Right renal cortex interstitium (tissue), 3 donors: ENCODE data around the gene SPOPL. TPM values are rescaled to one million over a fixed set of nuclear protein-coding genes. Genes with fewer than 3 reads are reported as not detected.
"Not testable (repeated sequence)": the region's sequence is repeated elsewhere in the genome, so short reads cannot be mapped to it uniquely, and the experiment has no call there.

ENCODE experiments used
- DNase-seq, 3 donors: peaks; one replicate each; pipeline ENCODE4 v3.0.0-alpha.2; 2013; ENCODE audit warnings: low read depth in 3 of 3, low spot score in 2 of 3
- polyA plus RNA-seq, 3 donors: library from polyadenylated mRNA; unstranded; fragments of 120-200 nt; gene quantifications; one replicate each; pipeline ENCODE4 v1.2.1, GENCODE V29; 2013; ENCODE audit not compliant: insufficient read length in 3 of 3

SPOPL gene
- polyA plus RNA-seq, 3 donors: 28.0 to 29.9 (median 29.0) TPM

GRCh38 chr2:138522556-138522955 is 21.0 kb downstream of the SPOPL start:
- DNase-seq: no peak

DNA sequence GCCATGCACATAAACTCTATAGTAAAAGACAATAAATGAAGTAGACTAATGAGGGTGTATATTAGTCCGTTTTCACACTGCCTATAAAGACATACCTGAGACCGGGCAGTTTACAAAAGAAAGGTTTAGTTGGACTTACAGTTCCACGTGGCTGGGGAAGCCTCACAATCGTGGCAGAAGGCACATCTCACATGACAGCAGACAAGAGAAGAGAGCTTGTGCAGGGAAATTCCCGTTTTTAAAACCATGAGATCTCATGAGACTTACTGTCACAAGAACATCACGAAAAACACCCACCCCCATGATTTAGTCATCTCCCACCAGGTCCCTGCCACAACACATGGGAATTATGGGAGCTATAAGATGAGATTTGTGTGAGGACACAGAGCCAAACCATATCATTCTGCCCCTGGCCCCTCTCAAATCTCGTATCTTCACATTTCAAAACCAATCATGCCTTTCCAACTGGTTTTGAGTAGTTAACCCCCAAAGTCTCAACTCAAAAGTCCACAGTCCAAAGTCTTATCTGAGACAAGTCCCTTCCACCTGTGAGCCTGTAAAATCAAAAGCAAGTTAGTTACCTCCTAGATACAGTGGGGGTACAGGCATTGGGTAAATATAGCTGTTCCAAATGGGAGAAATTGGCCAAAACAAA is 21.6 kb downstream of the SPOPL start:
- not testable (repeated sequence) for DNase-seq

- not testable (repeated sequence) for DNase-seq
Observed at GRCh38 chr2:138523673-138524042, 22.1 kb downstream of the SPOPL start.

GRCh38 chr2:138524353-138524752 is 22.8 kb downstream of the SPOPL start:
- not testable (repeated sequence) for DNase-seq

- DNase-seq: no peak
Observed at GRCh38 chr2:138531913-138532312, 30.3 kb downstream of the SPOPL start.

- DNase-seq: no peak
Observed at GRCh38 chr2:138534791-138535190, 33.2 kb downstream of the SPOPL start.

DNA sequence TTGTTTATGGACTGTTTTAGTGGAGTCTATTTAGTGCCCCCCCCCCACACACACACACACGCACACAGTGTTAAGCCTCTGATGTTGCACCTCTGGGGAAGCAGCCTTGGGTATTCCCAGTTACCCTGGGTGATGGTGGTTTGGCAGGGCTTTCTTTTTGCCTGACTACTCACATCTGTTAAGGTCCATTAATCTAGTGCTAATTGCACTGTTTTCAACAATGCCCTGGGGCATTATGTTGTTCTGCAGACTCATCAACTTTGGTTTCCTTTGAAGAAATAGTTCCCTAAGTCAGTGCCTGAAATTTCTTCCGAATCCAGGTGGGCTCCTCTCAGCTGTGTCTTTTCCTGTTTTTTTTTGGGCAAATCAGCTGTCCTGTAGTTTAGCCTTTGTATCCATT is 34.7 kb downstream of the SPOPL start:
- DNase-seq: no peak

GRCh38 chr2:138536740-138537139 is 35.2 kb downstream of the SPOPL start:
- DNase-seq: no peak

- no peak for DNase-seq
Observed at GRCh38 chr2:138537170-138537915, 35.8 kb downstream of the SPOPL start.

DNA sequence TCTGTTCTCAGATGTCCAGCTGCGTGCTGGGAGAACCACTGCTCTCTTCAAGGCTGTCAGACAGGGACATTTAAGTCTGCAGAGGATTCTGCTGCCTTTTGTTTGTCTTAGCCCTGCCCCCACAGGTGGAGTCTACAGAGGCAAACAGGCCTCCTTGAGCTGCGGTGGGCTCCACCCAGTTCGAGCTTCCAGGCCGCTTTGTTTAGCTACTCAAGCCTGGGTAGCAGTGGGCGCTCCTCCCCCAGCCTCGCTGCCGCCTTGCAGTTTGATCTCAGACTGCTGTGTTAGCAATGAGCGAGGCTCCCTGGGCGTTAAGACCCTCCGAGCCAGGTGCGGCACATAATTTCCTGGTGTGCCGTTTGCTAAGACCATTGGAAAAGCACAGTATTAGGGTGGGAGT is 42.6 kb downstream of the SPOPL start:
- not testable (repeated sequence) for DNase-seq

- no peak for DNase-seq
Observed at GRCh38 chr2:138548796-138549195, 47.2 kb downstream of the SPOPL start.

GRCh38 chr2:138550172-138550571 is 48.6 kb downstream of the SPOPL start:
- DNase-seq: no peak

GRCh38 chr2:138550670-138551287 is 49.2 kb downstream of the SPOPL start:
- no peak for DNase-seq

DNA sequence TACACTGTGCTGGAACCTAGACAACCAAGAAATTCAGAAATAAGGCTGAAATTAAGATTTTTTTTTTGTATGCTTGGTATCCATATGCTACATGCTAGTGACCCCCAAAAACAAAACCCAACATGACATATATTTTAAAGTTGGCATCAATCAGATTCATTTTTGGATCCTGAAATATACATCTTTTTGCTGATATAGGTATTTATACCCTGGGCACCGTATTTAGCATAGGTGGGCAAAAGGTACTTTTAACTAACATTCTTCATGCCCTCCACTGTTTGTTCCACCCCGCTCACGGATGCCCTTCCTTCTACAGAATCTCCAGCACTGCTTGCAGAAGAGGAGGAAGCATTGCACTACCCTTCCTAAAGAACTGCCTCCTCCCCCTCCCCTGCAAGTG is 52.6 kb downstream of the SPOPL start:
- DNase-seq: no peak

DNA sequence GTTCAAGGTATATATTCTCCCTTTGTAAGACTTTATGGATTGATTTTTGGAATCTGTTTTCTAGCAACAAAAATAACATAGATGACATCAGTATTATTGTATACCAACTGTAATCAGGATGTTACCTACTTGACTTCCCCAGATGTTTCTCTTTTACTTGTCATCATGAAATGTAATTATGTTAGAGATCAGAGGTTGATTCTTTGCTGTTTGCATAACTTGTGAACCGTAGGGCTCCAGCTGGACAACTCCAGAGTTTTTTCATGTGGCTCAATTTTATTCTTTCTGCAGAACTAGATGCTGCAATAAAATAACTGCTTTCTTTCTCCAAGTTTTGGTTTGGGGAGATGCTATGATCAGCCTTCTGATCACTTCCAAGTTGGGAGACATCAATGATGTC is 58.1 kb downstream of the SPOPL start:
- DNase-seq: no peak

- DNase-seq: no peak
Observed at GRCh38 chr2:138564586-138565229, 63.1 kb downstream of the SPOPL start.

- no peak for DNase-seq
Observed at GRCh38 chr2:138565230-138565598, 63.6 kb downstream of the SPOPL start.

DNA sequence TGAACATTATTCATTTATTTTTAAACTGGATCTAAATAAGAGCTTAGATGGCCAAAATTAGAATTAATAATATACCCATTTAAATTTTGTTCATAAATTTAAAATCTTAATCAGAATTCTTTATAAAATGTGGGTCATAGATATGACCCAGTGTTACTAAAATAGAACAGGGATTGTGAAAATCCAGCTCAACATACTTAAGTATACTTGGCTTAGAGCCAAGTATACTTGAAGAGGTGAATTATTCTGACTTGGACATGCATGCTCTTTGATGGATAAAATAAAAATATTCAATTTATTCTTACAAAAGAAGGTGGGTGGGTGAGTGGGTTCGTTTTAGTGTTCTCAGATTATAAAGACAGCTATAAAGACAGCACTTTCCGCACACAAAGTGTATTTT is 70.7 kb downstream of the SPOPL start:
- DNase-seq: no peak

DNA sequence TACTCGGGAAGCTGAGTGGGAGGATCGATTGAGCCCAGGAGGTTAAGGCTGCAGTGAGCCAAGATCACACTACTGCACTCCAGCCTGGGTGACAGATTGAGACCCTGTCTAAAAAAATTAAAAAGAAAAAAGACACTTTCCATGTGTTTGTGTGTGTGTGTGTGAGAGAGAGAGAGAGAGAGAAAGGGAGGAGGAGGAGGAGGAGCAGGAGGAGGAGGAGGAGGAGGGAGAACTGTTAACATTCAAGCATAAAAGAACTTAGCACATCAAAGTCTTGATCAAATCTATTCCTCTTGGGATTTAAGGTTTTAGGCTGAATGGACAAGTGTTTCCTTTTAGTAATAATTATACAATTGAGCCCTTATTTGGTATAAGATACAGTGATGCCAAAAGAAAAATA is 75.5 kb downstream of the SPOPL start:
- DNase-seq: no peak

DNA sequence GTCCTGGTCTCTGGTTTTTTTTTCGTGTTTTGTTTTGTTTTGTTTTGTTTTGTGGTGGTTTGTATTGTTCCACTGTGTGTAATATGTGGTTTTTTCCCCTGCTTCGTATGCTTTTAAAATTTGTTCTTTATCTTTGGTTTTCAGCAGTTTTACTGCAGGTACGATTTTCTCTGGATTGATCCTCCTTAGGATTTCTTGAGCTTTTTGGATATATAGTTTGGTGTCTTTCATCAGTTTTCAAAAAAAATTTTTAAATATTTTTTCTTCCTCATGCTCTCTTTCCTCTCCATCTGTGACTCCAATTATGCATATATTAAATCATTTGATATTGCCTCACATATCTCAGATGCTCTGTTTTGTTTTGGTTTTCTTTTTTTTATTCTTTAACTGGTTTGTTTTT is 78.0 kb downstream of the SPOPL start:
- no peak for DNase-seq

DNA sequence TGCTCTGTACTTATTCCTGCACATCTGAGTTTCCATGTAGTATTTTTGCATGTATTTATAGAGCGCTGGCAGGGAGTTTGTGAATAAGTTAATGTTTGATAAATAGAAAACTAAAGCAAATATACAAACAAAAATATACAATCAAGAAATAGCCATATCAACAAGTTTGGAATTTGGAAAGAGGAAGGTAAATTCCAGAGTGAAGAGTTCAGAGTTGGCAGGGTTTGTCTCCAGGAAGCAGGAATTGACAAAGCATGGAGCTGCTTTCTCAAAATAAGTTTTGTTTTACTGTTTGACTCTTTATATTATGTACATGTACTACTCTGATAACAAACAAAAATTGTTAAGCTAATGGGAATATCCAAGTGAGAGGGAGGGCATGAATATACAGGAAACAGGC is 80.3 kb downstream of the SPOPL start:
- no peak for DNase-seq

GRCh38 chr2:138589663-138590062 is 88.1 kb downstream of the SPOPL start:
- DNase-seq: no peak
